GM21360 (cell line): ENCODE results near the gene UNKL.
A peak's percentile ranks its signal among the peaks of the same experiment; 100 is the strongest.

ENCODE experiments used
- ATAC-seq: cut with Tn5 transposase; IDR thresholded peaks from one replicate; pipeline ENCODE4 v1.9.1; 2021; ENCODE audit warnings: mild to moderate bottlenecking, moderate library complexity; ENCODE audit not compliant: unreplicated experiment

UNKL gene

GRCh38 chr16:1432388-1433262 is 18.1 kb upstream of the UNKL start:
- no peak for ATAC-seq

DNA sequence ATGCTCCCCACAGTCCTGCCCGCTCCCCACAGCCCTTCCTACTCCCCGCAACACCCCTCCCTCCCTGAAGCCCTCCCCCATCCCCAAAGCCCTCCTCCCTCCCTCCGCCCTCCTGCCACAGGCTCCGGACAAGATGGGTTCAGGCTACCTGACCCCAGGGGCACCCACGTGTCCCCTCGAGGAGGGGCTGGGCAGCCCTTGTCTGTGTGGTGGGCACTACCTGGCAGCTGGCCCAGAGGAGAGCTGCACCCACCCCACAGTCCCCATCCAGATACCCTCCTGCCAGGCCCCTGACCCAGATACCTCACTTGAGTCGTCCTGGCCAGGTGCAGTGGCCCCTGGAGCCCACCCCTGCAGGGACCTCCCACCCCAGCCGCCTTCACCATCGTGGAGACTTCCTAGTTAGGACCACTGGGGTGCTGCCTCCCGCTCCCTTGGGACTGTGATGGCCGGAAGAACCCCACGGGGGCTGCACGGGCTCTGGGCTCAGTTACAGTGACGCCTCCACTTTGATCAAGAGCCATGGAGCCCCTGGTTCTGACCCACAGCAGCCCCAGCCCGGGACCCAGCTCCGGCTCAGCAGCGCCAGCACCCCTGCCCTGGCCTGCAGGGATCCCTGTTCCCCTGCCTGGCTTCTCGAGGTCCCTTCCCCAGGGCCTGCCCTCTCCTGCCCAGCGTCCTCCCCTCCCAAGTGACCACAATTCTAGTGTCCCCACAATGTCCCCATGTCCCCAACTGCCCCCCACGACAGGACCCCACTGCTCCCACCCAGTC is 17.2 kb upstream of the UNKL start:
- ATAC-seq: no peak

DNA sequence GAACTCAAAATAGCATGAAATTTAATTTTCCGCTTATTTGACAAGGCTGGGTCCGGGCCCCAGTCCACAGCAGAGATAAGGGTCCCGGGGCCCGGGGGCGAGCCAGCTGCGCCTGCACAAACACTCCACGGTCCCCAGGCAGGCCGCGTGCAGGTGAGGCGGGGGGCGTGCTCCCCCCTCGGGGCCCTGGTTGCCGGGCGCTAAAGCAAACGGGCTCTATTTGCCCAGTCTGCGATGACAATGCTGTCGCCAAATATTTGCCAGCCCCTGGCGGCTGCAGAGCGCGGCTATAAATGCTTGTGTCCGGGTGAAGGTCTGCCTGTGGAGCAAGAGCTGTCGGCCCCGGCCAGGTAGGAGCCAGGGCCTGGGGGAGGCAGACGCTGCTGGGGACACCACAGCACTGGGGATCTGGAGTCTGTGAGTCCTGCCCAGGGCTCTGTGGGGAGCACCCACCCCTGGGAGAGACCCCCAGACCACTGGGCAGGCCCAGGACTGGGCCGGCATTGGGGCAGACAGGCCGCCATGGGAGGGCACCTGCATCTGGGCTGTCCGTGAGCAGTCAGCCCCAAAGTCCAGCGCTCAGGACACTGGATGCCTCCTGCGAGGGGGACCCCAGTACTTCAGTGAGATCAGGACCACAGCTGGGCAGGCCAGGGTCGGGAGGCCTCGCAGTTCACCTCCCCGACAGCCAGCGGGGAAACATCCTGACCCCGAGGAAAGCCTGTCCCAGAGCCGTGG is 16.4 kb upstream of the UNKL start, which contains the start of gene PERCC1:
Gene PERCC1, plus strand, starts transcription at position 320 of the 738 bp plus-strand sequence. CDS start 1,516 bp downstream, outside the sequence.
- ATAC-seq: no peak

GRCh38 chr16:1430214-1430758 is 15.8 kb upstream of the UNKL start:
- ATAC-seq: no peak

DNA sequence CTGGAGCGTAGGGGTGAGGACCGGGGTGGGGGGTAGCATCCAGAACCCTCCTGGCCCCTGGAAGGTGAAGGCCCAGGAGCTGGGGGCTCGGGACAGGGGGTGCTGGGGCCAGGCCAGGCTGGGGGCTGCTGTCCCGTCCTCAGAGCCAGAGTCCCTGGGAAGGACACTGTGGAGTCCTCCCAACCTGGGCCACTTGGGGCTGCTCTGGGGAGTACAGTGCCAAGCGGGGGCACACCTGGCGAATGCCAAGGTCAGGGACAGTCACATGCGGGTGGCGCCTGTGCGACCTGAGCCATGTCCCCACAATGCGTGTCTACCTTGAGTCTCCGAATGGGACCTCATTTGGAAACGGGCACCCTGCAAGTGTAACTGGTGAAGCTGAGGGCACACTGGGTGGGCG is 15.1 kb upstream of the UNKL start:
- no peak for ATAC-seq

GRCh38 chr16:1429012-1429411 is 14.5 kb upstream of the UNKL start:
- no peak for ATAC-seq

DNA sequence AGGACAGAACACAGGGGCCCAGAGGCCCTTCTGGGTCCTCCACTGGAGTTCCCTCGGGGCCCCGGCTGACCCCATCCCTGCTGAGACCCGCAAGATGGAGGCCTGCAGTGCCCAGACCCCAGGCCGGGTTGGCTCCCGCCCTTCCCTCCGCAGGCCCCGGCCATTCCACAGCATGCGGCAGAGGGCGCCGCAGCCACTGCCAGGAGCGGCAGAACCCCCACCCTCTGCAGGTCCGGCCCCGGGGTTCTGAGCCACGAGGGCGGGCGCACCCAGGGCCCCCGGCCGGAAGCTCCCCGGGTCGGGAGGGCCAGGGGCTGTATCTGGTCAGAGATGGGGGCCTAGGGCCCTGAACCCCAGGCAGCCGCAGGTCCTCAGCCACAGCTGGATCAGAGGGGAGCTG is 14.0 kb upstream of the UNKL start:
- ATAC-seq: no peak

DNA sequence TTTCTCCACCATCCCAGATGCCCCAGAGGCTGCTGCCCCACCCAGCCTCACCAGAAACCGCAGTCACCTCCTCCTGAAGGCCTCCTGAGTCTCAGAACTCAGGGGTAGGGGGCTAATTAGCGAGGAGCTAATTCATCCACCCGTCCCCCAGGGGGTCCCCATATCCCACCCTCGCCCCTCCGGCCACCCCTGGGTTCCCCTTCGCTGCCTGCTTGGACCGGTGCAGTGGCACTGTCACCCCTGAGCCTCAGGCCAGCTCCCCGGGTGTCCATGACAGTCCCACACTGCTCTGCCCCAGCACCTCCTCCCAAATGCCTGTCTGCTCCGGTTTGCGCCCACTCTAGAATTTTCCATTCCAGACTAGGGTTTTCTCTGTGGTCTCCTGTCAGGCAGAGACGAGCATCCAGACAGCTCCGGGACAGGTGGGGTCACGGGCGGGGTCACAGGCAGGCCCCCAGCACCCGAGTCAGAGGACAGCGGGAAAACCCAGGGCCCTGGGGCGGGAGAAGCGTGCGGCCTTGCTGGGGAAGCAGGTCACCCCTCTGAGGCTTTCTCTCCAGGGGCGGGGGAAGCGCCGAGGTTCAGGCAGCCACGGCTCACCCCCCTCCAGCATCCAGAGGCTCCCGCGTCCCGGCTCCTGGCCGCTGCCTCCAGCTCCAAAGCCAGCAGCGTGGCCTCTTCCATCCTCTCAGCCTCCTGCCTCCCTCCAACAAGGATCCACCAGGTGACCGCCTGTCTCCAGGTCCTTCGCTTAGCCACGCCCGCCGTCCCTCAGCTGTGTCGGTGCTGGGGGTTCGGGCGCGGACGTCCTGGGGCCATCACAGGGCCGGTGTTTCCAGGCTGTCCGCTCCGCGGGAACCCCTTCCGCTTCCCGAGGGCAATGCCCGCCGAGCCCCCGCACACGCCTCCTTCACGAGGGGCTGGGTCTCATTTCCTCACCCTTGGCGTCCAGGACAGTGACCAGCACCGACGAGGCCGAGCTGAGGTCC is 13.3 kb upstream of the UNKL start:
- ATAC-seq: no peak

- no peak for ATAC-seq
Measured at GRCh38 chr16:1426734-1427471, 12.4 kb upstream of the UNKL start.

GRCh38 chr16:1425616-1426370 is 11.3 kb upstream of the UNKL start:
- ATAC-seq: no peak

DNA sequence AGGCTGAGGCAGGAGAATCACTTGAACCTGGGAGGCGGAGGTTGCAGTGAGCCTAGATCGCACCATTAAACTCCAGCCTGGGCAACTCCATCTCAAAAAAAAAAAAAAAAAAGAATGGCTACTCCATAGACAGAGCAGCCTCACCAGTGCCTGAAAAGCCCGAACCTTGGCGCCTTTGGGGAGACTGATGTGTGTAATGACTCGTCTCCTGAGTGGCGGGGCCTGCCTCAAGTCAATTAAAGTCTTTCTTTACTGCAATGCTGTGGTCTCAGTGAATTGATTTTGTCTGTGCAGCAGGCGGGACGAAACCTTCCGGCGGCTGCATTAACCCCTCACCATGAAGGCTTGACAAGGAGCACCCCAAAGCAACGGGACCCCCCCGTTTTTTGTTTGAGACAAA is 9.5 kb upstream of the UNKL start:
- ATAC-seq: no peak

DNA sequence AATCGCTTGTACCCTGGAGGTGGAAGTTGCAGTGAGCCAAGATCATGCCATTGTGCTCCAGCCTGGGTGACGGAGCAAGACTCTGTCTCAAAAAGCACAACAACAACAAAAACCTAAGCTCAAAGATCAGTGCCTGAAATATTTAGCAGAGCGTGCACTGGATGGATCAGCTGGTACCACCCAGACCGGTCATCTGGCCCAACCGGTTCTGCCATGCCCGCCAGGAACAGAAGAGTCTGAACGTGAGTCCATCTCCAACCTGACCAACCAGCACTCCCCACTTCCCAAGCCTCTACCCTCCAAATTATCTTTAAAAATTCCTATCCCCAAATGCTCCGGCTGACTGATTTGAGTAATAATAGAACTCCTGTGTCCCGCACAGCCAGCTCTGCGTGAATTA is 7.6 kb upstream of the UNKL start:
- ATAC-seq: no peak

DNA sequence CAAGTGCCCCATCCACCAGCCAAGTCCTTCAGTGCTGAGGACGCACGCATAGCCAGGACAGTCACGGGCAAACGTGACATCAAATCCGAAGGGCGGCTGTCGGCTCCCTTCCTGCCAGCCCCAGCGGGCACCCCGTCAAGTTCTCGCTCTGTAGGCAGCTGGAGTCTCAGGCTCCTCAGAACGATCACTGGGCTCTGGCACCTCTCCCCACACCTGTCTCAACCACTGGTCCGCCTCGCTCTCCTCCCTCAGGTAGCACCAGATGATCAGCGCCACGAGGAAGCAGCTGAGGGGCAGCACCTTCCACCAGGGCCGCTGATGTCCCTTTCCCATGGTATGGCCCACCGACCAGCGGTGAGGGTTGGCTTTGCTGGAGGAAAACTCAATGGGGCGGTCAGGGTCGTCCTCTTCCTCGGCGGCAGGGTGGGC is 5.6 kb upstream of the UNKL start:
- ATAC-seq: no peak

GRCh38 chr16:1416521-1416941 is 2.0 kb upstream of the UNKL start:
- ATAC-seq: no peak

GRCh38 chr16:1413684-1414531 is 596 bp downstream of the UNKL start:
- peak; percentile 27 for ATAC-seq

GRCh38 chr16:1412847-1413246 is 1.7 kb downstream of the UNKL start:
- ATAC-seq: no peak

- ATAC-seq: peak; percentile 61
Measured at GRCh38 chr16:1408171-1408837, 6.2 kb downstream of the UNKL start.
